H1 (cell line): Measurements from ENCODE around the gene TLE2. TPM values are rescaled to one million over a fixed set of nuclear protein-coding genes. Genes with fewer than 3 reads are reported as not detected.

ENCODE experiments used
- CTCF ChIA-PET: fragments of 300-600 bp; sonication (Branson Sonifier 250); formaldehyde crosslinking; loops from one replicate; lab custom pipeline; 2021; ENCODE audit not compliant: partially characterized antibody; lab: Charles Lee
- POLR2A ChIA-PET: fragments of 300-600 bp; sonication (Branson Sonifier 250); formaldehyde crosslinking; loops from one replicate; lab custom pipeline; 2021; ENCODE audit warnings: inconsistent platforms; ENCODE audit not compliant: partially characterized antibody; lab: Charles Lee
- DNase-seq, 2 experiments: peaks; one replicate each; pipeline versions ENCODE4 v3.0.0 to v3.0.0-alpha.2; 2010 to 2022; ENCODE audit warnings: low spot score in 2 of 2, low read depth in 1 of 2, mixed read lengths in 1 of 2
- FAIRE-seq: peaks from 2 replicates; lab custom pipeline; 2011; peaks lifted over from hg19 to GRCh38; lab: Jason Lieb, UNC
- H2AFZ ChIP-seq: 2 replicates; pipeline ENCODE4 v1.8.1; 2012; ENCODE audit warnings: low read length, inconsistent platforms
- H2AK5ac ChIP-seq: 2 replicates; pipeline ENCODE4 v1.6.1; 2013; ENCODE audit warnings: low read depth, low read length
- H2BK120ac ChIP-seq: replicated peaks from 2 replicates; pipeline ENCODE3; 2013; ENCODE audit warnings: low read depth, low read length, inconsistent platforms
- H2BK12ac ChIP-seq: 2 replicates; pipeline ENCODE4 v1.6.1; 2013; ENCODE audit warnings: low read depth, low read length
- H2BK15ac ChIP-seq: 2 replicates; pipeline ENCODE4 v1.6.1; 2013; ENCODE audit warnings: low read length
- H2BK20ac ChIP-seq: 2 replicates; pipeline ENCODE4 v1.6.1; 2013; ENCODE audit warnings: low read length
- H2BK5ac ChIP-seq: 2 replicates; pipeline ENCODE4 v1.6.1; 2013; ENCODE audit warnings: low read depth, low read length
- H3K14ac ChIP-seq: 2 replicates; pipeline ENCODE4 v1.6.1; 2013; ENCODE audit warnings: inconsistent platforms; ENCODE audit not compliant: insufficient read length
- H3K18ac ChIP-seq: 2 replicates; pipeline ENCODE4 v1.6.1; 2013; ENCODE audit warnings: low read length; ENCODE audit errors: extremely low read depth
- H3K23ac ChIP-seq: 2 replicates; pipeline ENCODE4 v1.6.1; 2013; ENCODE audit warnings: inconsistent platforms; ENCODE audit not compliant: insufficient read length
- H3K23me2 ChIP-seq: 2 replicates; pipeline ENCODE4 v1.6.1; 2013; ENCODE audit warnings: low read depth, low read length
- H3K27ac ChIP-seq: 2 replicates; pipeline ENCODE4 v1.6.1; 2011; ENCODE audit warnings: low read depth, low read length, inconsistent platforms
- H3K27me3 ChIP-seq, 4 experiments: replicated peaks in 1 of 4; 1 replicate in 1 of 4; 2 replicates in 3 of 4; pipeline versions ENCODE4 v1.6.1 to v1.8.1; 2011 to 2013; ENCODE audit warnings: low read length in 3 of 4, mild to moderate bottlenecking in 3 of 4, inconsistent platforms in 2 of 4, mixed read lengths in 2 of 4, moderate library complexity in 1 of 4; ENCODE audit not compliant: control insufficient read depth in 3 of 4, insufficient read depth in 3 of 4; ENCODE audit errors: extremely low read depth in 1 of 4
- H3K36me3 ChIP-seq, 4 experiments: 2 replicates each; pipeline versions ENCODE4 v1.6.1 to v1.8.1; 2011 to 2013; ENCODE audit warnings: mild to moderate bottlenecking in 4 of 4, low read length in 3 of 4, moderate library complexity in 2 of 4, control low read depth in 1 of 4, inconsistent platforms in 1 of 4; ENCODE audit not compliant: insufficient read depth in 4 of 4, control insufficient read depth in 2 of 4
- H3K4ac ChIP-seq: replicated peaks from 2 replicates; pipeline ENCODE3; 2013; ENCODE audit warnings: low read length, low read depth, mixed read lengths, inconsistent platforms; ENCODE audit not compliant: insufficient read length
- H3K4me1 ChIP-seq, 4 experiments: replicated peaks in 1 of 4; 1 replicate in 1 of 4; 2 replicates in 3 of 4; pipeline versions ENCODE4 v1.6.1 to v1.8.1; 2011 to 2013; ENCODE audit warnings: low read length in 3 of 4, inconsistent platforms in 2 of 4, mixed read lengths in 1 of 4; ENCODE audit not compliant: insufficient read depth in 4 of 4, control insufficient read depth in 3 of 4
- H3K4me2 ChIP-seq, 2 experiments: 2 replicates each; pipeline versions ENCODE4 v1.6.1 to v1.8.1; 2011 to 2013; ENCODE audit warnings: low read depth in 2 of 2, low read length in 2 of 2, control low read depth in 1 of 2, inconsistent platforms in 1 of 2, mild to moderate bottlenecking in 1 of 2; ENCODE audit not compliant: insufficient read depth in 1 of 2
- H3K4me3 ChIP-seq, 4 experiments: fragments of 200-600, 300-600 bp in 1 of 4; sonication (generic), shearing (Covaris generic), sonication (Bioruptor Twin) in 1 of 4; 2 replicates each; pipeline versions ENCODE4 v1.5.1 to v1.8.1; 2011 to 2016; ENCODE audit warnings: low read length in 4 of 4, low read depth in 3 of 4, control low read depth in 2 of 4, inconsistent platforms in 2 of 4, mild to moderate bottlenecking in 2 of 4, mixed read lengths in 1 of 4, moderate library complexity in 1 of 4; ENCODE audit not compliant: insufficient read depth in 2 of 4; ENCODE audit errors: extremely low read depth in 1 of 4
- H3K56ac ChIP-seq: replicated peaks from 2 replicates; pipeline ENCODE3; 2013; ENCODE audit warnings: low read depth, mild to moderate bottlenecking, mixed read lengths, low read length, inconsistent platforms; ENCODE audit not compliant: insufficient read length
- H3K79me1 ChIP-seq: 2 replicates; pipeline ENCODE4 v1.6.1; 2013; ENCODE audit warnings: low read depth, low read length, control low read depth
- H3K79me2 ChIP-seq, 2 experiments: 2 replicates each; pipeline versions ENCODE4 v1.6.1 to v1.8.1; 2012 to 2013; ENCODE audit warnings: low read length in 2 of 2, mild to moderate bottlenecking in 2 of 2, inconsistent platforms in 1 of 2; ENCODE audit not compliant: insufficient read depth in 2 of 2, control insufficient read depth in 1 of 2
- H3K9ac ChIP-seq, 4 experiments: replicated peaks in 1 of 4; 1 replicate in 1 of 4; 2 replicates in 3 of 4; pipeline versions ENCODE4 v1.6.1 to v1.8.1; 2011 to 2013; ENCODE audit warnings: low read depth in 3 of 4, low read length in 3 of 4, control low read depth in 2 of 4, mild to moderate bottlenecking in 2 of 4, moderate library complexity in 2 of 4, inconsistent platforms in 1 of 4; ENCODE audit errors: extremely low read depth in 1 of 4
- H3K9me3 ChIP-seq, 2 experiments: 2 replicates each; pipeline versions ENCODE4 v1.6.1 to v1.8.1; 2012 to 2013; ENCODE audit warnings: mild to moderate bottlenecking in 2 of 2, moderate library complexity in 2 of 2, control low read depth in 1 of 2, inconsistent platforms in 1 of 2, low read depth in 1 of 2, low read length in 1 of 2, mixed read lengths in 1 of 2; ENCODE audit not compliant: insufficient read depth in 2 of 2
- H4K20me1 ChIP-seq, 2 experiments: replicated peaks in 1 of 2; 2 replicates each; pipeline versions ENCODE3 to v1.8.1; 2011 to 2013; ENCODE audit warnings: inconsistent platforms in 2 of 2, low read length in 2 of 2, mild to moderate bottlenecking in 1 of 2; ENCODE audit not compliant: insufficient read depth in 2 of 2, control insufficient read depth in 1 of 2
- H4K5ac ChIP-seq: 2 replicates; pipeline ENCODE4 v1.6.1; 2013; ENCODE audit warnings: low read length, low read depth, mixed read lengths, inconsistent platforms; ENCODE audit not compliant: insufficient read length
- H4K8ac ChIP-seq: 2 replicates; pipeline ENCODE4 v1.8.0; 2013; ENCODE audit warnings: mild to moderate bottlenecking, moderate library complexity, low read length, inconsistent platforms; ENCODE audit not compliant: insufficient read depth; ENCODE audit errors: extremely low read depth
- H4K91ac ChIP-seq: replicated peaks from 2 replicates; pipeline ENCODE3; 2013; ENCODE audit warnings: low read length, mixed read lengths, inconsistent platforms; ENCODE audit not compliant: insufficient read length
- ASH2L ChIP-seq: fragments of 200-600, 300-600 bp; sonication (generic); IDR thresholded peaks from one replicate; pipeline ENCODE4 v1.7.1; 2017; ENCODE audit warnings: low read length
- BACH1 ChIP-seq: IDR thresholded peaks from 2 replicates; pipeline ENCODE4 v1.6.1; 2012; ENCODE audit warnings: low read length, improper control_type of control experiment
- BCL11A ChIP-seq, 2 experiments: IDR thresholded peaks; one replicate each; pipeline ENCODE4 v1.6.1; 2011; ENCODE audit warnings: low read depth in 2 of 2, low read length in 2 of 2, mild to moderate bottlenecking in 2 of 2
- CREB1 ChIP-seq: IDR thresholded peaks from 2 replicates; pipeline ENCODE4 v1.6.1; 2012; ENCODE audit warnings: inconsistent platforms
- HDAC2 ChIP-seq, 2 experiments: fragments of 300-600 bp in 1 of 2; sonication (generic) in 1 of 2; IDR thresholded peaks; 2 replicates each; pipeline ENCODE4 v1.6.1; 2011 to 2012; ENCODE audit warnings: low read depth in 2 of 2, low read length in 2 of 2, mild to moderate bottlenecking in 2 of 2, moderate library complexity in 2 of 2, borderline replicate concordance in 1 of 2, inconsistent platforms in 1 of 2
- NANOG ChIP-seq: IDR thresholded peaks from 2 replicates; pipeline ENCODE4 v1.6.1; 2011; ENCODE audit warnings: low read length, low read depth, mild to moderate bottlenecking, inconsistent platforms; ENCODE audit not compliant: insufficient read depth, poor library complexity, severe bottlenecking
- NRF1 ChIP-seq: IDR thresholded peaks from 2 replicates; pipeline ENCODE4 v1.6.1; 2011; ENCODE audit warnings: mild to moderate bottlenecking, low read depth, low read length, improper control_type of control experiment
- PHF8 ChIP-seq: fragments of 200-600 bp; sonication (generic); conservative IDR thresholded peaks from 2 replicates; pipeline ENCODE4 v1.7.1; 2012; ENCODE audit warnings: low read depth, mild to moderate bottlenecking, inconsistent platforms, low read length, moderate library complexity
- RFX5 ChIP-seq: IDR thresholded peaks from 2 replicates; pipeline ENCODE4 v1.6.1; 2011; ENCODE audit warnings: low read depth, low read length, improper control_type of control experiment, borderline replicate concordance
- RNF2 ChIP-seq: fragments of 200-900, 300-1000 bp; sonication (generic); IDR thresholded peaks from 2 replicates; pipeline ENCODE4 v1.7.1; 2016; ENCODE audit warnings: borderline replicate concordance, low read depth, mild to moderate bottlenecking, antibody characterized with exemption, low read length; ENCODE audit not compliant: poor library complexity, severe bottlenecking; ENCODE audit errors: missing control alignments
- SIX5 ChIP-seq: IDR thresholded peaks from 2 replicates; pipeline ENCODE4 v1.6.1; 2011; ENCODE audit warnings: mild to moderate bottlenecking, low read depth, low read length
- SP2 ChIP-seq: IDR thresholded peaks from 2 replicates; pipeline ENCODE4 v1.6.1; 2012; ENCODE audit warnings: mild to moderate bottlenecking, low read length, inconsistent platforms
- TAF7 ChIP-seq: optimal IDR thresholded peaks from 2 replicates; pipeline ENCODE3; 2011; ENCODE audit warnings: low read depth, mild to moderate bottlenecking, inconsistent platforms, low read length, moderate library complexity, borderline replicate concordance
- WGBS, 2 experiments: shearing (Covaris generic) in 1 of 2; methylation state at CpG; one replicate each; pipeline versions ENCODE4 v1.1.6 to v1.1.7; 2013 to 2015; ENCODE audit warnings: low lambda C conversion rate in 2 of 2, mixed read lengths in 2 of 2, inconsistent platforms in 1 of 2, low coverage in 1 of 2, missing lambda C conversion rate in 1 of 2; ENCODE audit not compliant: insufficient replicate concordance in 2 of 2, insufficient coverage in 1 of 2, insufficient read length in 1 of 2; ENCODE audit errors: extremely low coverage in 1 of 2, missing lambda C conversion rate in 1 of 2; 5-methylcytosine and 5-hydroxymethylcytosine counted together
- polyA plus RNA-seq, 7 experiments: library from polyadenylated mRNA; depleted of rRNA in 3 of 7; stranded (reverse) in 5 of 7; unstranded in 2 of 7; fragments of >200 nt in 5 of 7; fragments of 200-250 nt in 2 of 7; gene quantifications; 1 replicate in 5 of 7; 2 replicates in 1 of 7; 4 replicates in 1 of 7; pipeline versions ENCODE4 v1.2.1 to v1.2.3, GENCODE V29; 2011 to 2013; ENCODE audit warnings: missing spikeins in 2 of 7, mixed read lengths in 2 of 7
- total RNA-seq: library from RNA; stranded (reverse); fragmentation: NEBNext Ultra II Directional; extraction: Animal tissue kit (Norgen Biotek cat#: 25700); gene quantifications from 2 replicates; pipeline ENCODE4 v1.2.1, GENCODE V29; 2021

TLE2 gene
- total and polyA plus RNA-seq, 2 of the 8 experiments (the other 6 are each of a cell fraction or from before 2014, with no cell fraction given) = 8.0 to 11.5 TPM

- Histone ChIP-seq H3K23me2 (peaks cover 4% of the 10 kb centered on the region; the same call in 1 of the 2 replicates), H4K20me1 (no peaks in the 10 kb centered on the region), H2BK12ac (no peak overlapping the region), H3K27me3 (no peaks in the 10 kb centered on the region), H3K4ac (no peak overlapping the region), H2BK15ac (no peak overlapping the region), H3K9me3 (no peaks in the 10 kb centered on the region), H2BK20ac (no peak overlapping the region), H3K4me1 (peaks cover 0 to 6% (median 4%) of the 10 kb centered on the region in 4 experiments; a peak in 5 of 7 replicates), H2AFZ (no peak overlapping the region), H2BK5ac (peak overlapping the region; percentile 75), H3K14ac (no peak overlapping the region), H3K27ac (peak overlapping the region; percentile 74; the same call in 1 of the 2 replicates), H3K79me2 (peaks cover 0 to 12% of the 10 kb centered on the region in 2 experiments; a peak in 2 of 4 replicates), H2BK120ac (no peak overlapping the region), H4K5ac (no peak overlapping the region), H3K23ac (no peak overlapping the region), H3K36me3 (no peaks in the 10 kb centered on the region), H3K9ac (peak overlapping the region in 3 of 4 experiments; percentile 75 to 88 (median 79); a peak in 6 of 7 replicates), H4K91ac (no peak overlapping the region), H3K4me3 (peak overlapping the region; percentile 73 to 98 (median 90)), H3K4me2 (peak overlapping the region; percentile 87 to 92), H3K18ac (no peak overlapping the region), H3K56ac (peak overlapping the region; percentile 78), H2AK5ac (no peak overlapping the region), H4K8ac (peak overlapping the region; percentile 98; the same call in 1 of the 2 replicates), H3K79me1 (peaks cover 9% of the 10 kb centered on the region; the same call in 1 of the 2 replicates)
- ChIA-PET POLR2A (interaction anchor here (0.6 to 2.3 kb wide), 11 partner anchors 11 to 261 kb away, joined by 3 to 7 read pairs (median 3); no protein-coding TSS in a partner anchor), CTCF (interaction anchor here (0.9 to 18.9 kb wide), 24 partner anchors 11 to 351 kb away, joined by 3 to 260 read pairs (median 5); no protein-coding TSS in a partner anchor)
- no peak for DNase-seq
- 8% methylated on average over 11 of the region's 11 CpGs; no CpG with 5 or more reads in 1 of the 2 experiments for WGBS, 2 experiments
- no peak for FAIRE-seq
- TF ChIP-seq NANOG (no peak), BCL11A (IDR thresholded peaks at IDR 0.05; ENCODE audit: low read depth in 2 of 2, low read length in 2 of 2) (no peak), TAF7 (no peak), HDAC2 (IDR thresholded peaks at IDR 0.05; ENCODE audit: borderline replicate concordance in 1 of 2, low read depth in 2 of 2, low read length in 2 of 2) (no peak), ASH2L (no peak), RFX5 (no peak), PHF8 (no peak), SP2 (no peak), RNF2 (no peak), BACH1 (no peak), CREB1 (no peak), SIX5 (no peak), NRF1 (no peak)
Observed at GRCh38 chr19:2949939-2950285, 79.2 kb downstream of the TLE2 start.
